Activated CD4-positive, alpha-beta T cell treated with anti-CD3 and anti-CD28 coated beads, Interleukin-2, Interleukin-4, amounts not matched to agents 100 ng/mL and 50 ng/mL, durations not matched to agents 16 hours and 8 hours (primary cell): Measurements from ENCODE around the gene RIC1.
"Not testable (repeated sequence)": the region's sequence is repeated elsewhere in the genome, so short reads cannot be mapped to it uniquely, and the experiment has no call there.

Source experiments
- DNase-seq: peaks from one replicate; pipeline ENCODE4 v3.0.0-alpha.2; 2020; ENCODE audit warnings: low spot score

Gene RIC1

GRCh38 chr9:5787759-5788302 lies 158.9 kb downstream of the RIC1 start:
- DNase-seq: no peak

GRCh38 chr9:5789489-5789888 lies 160.6 kb downstream of the RIC1 start:
- no peak for DNase-seq

GRCh38 chr9:5790923-5791322 lies 162.0 kb downstream of the RIC1 start:
- no peak for DNase-seq

GRCh38 chr9:5791870-5792269 lies 163.0 kb downstream of the RIC1 start:
- no peak for DNase-seq

GRCh38 chr9:5793812-5794211 lies 164.9 kb downstream of the RIC1 start:
- DNase-seq: no peak

- no peak for DNase-seq
Observed at GRCh38 chr9:5796298-5796697, 167.4 kb downstream of the RIC1 start.

GRCh38 chr9:5798581-5798980 lies 169.7 kb downstream of the RIC1 start:
- no peak for DNase-seq

- peak; percentile 15 for DNase-seq
Observed at GRCh38 chr9:5799314-5799713, 170.4 kb downstream of the RIC1 start.

- not testable (repeated sequence) for DNase-seq
Observed at GRCh38 chr9:5800378-5800777, 171.5 kb downstream of the RIC1 start.

GRCh38 chr9:5800969-5801738 lies 172.2 kb downstream of the RIC1 start:
- no peak for DNase-seq

- no peak for DNase-seq
Observed at GRCh38 chr9:5801739-5802113, 172.8 kb downstream of the RIC1 start.

GRCh38 chr9:5805478-5805877 lies 176.6 kb downstream of the RIC1 start:
- DNase-seq: no peak

- DNase-seq: no peak
Observed at GRCh38 chr9:5811751-5812150, 182.8 kb downstream of the RIC1 start.

- no peak for DNase-seq
Observed at GRCh38 chr9:5813824-5814223, 184.9 kb downstream of the RIC1 start.

- DNase-seq: no peak
Observed at GRCh38 chr9:5815461-5815860, 186.6 kb downstream of the RIC1 start.

- DNase-seq: no peak
Observed at GRCh38 chr9:5817862-5818261, 189.0 kb downstream of the RIC1 start.

- no peak for DNase-seq
Observed at GRCh38 chr9:5818424-5819142, 189.7 kb downstream of the RIC1 start.

GRCh38 chr9:5819174-5819573 lies 190.3 kb downstream of the RIC1 start:
- no peak for DNase-seq

- DNase-seq: no peak
Observed at GRCh38 chr9:5820425-5820824, 191.5 kb downstream of the RIC1 start.

- no peak for DNase-seq
Observed at GRCh38 chr9:5825223-5825622, 196.3 kb downstream of the RIC1 start.
